ENCODE measurements around the gene CASKIN1. TPM values are rescaled to one million over a fixed set of nuclear protein-coding genes. Genes with fewer than 3 reads are reported as not detected.
A peak's percentile ranks its signal among the peaks of the same experiment; 100 is the strongest.

Gene CASKIN1
- total RNA-seq, 5 donors from 2014 or later (not counting 1 experiment from before 2014, with no cell fraction given) = 0.06 to 0.47 TPM; not detected in 3

- POLR2A ChIA-PET = no interaction called here
- Mint-ChIP-seq H3K4me3 (no peak overlapping the region), H3K27me3 (no peaks in the 10 kb centered on the region)
These were observed 32.7 kb upstream of the CASKIN1 start for GRCh38 chr16:2229091-2229490.

GRCh38 chr16:2228161-2228824, 31.9 kb upstream of the CASKIN1 start:
- Mint-ChIP-seq H3K9me3 (no peaks in the 10 kb centered on the region), H3K4me3 (no peak overlapping the region), H3K36me3 (peaks cover 18% of the 10 kb centered on the region), H3K27me3 (no peaks in the 10 kb centered on the region), H3K27ac (no peak overlapping the region), H3K4me1 (peaks cover 6 to 28% (median 20%) of the 10 kb centered on the region in 3 donors)
- ChIA-PET POLR2A (no interaction called here), CTCF (no interaction called here)
- Histone ChIP-seq H3K4me3 (ENCODE audit: control insufficient read depth in 1 of 2, extremely low read depth in 1 of 2, low read length in 1 of 2) (no peak overlapping the region), H3K27ac (ENCODE audit: low read length) (no peak overlapping the region), H3K36me3 (ENCODE audit: control insufficient read depth in 2 of 2, extremely low read depth in 1 of 2, insufficient read depth in 1 of 2, low read length in 1 of 2) (peaks cover 31 to 51% of the 10 kb centered on the region in 2 donors), H3K27me3 (replicated peaks in 1 of 2; ENCODE audit: control insufficient read depth in 2 of 2, extremely low read depth in 1 of 2, insufficient read depth in 2 of 2, low read length in 1 of 2) (peaks cover 0 to 27% of the 10 kb centered on the region in 2 experiments), H3K9me3 (no peaks in the 10 kb centered on the region), H3K4me1 (ENCODE audit: control insufficient read depth in 1 of 2, extremely low read depth in 1 of 2, insufficient read depth in 2 of 2, low read length in 2 of 2) (peaks cover 3 to 23% of the 10 kb centered on the region in 2 experiments)
- 92% methylated on average over 20 of the region's 25 CpGs for WGBS (ENCODE audit: insufficient coverage)
- DNase-seq (no peak), ATAC-seq (replicated peaks in 1 of 4) (no peak)

More at GRCh38 chr16:2229091-2229490, 32.7 kb upstream of the CASKIN1 start:
- H3K9me3 ChIP-seq = no peaks in the 10 kb centered on the region
- Mint-ChIP-seq H3K9me3 (no peaks in the 10 kb centered on the region), H3K4me1 (peaks cover 6 to 25% (median 18%) of the 10 kb centered on the region in 3 donors), H3K36me3 (peaks cover 22% of the 10 kb centered on the region), H3K27ac (no peak overlapping the region)
- H3K27ac ChIP-seq (ENCODE audit: low read length) = no peak overlapping the region
- no peak for ATAC-seq (replicated peaks in 1 of 4)
- no peak overlapping the region for H3K4me3 ChIP-seq (ENCODE audit: control insufficient read depth in 1 of 2, extremely low read depth in 1 of 2, low read length in 1 of 2)
- WGBS (ENCODE audit: insufficient coverage) = 95% methylated on average over 7 of the region's 12 CpGs
- no peak for DNase-seq
- CTCF ChIA-PET = no interaction called here
- peaks cover 3 to 18% of the 10 kb centered on the region in 2 experiments for H3K4me1 ChIP-seq (ENCODE audit: control insufficient read depth in 1 of 2, extremely low read depth in 1 of 2, insufficient read depth in 2 of 2, low read length in 2 of 2)
- H3K27me3 ChIP-seq (replicated peaks in 1 of 2; ENCODE audit: control insufficient read depth in 2 of 2, extremely low read depth in 1 of 2, insufficient read depth in 2 of 2, low read length in 1 of 2) = peaks cover 0 to 26% of the 10 kb centered on the region in 2 experiments
- H3K36me3 ChIP-seq (ENCODE audit: control insufficient read depth in 2 of 2, extremely low read depth in 1 of 2, insufficient read depth in 1 of 2, low read length in 1 of 2) = peaks cover 31 to 58% of the 10 kb centered on the region in 2 donors

GRCh38 chr16:2226918-2227317, 30.5 kb upstream of the CASKIN1 start:
- ChIA-PET POLR2A (no interaction called here), CTCF (interaction anchor here in 1 of 2 donors (1.2 kb wide), 1 partner anchor 24 kb away, joined by 3 read pairs; the partner anchor contains the start of gene ECI1)
- H3K36me3 Mint-ChIP-seq = peaks cover 16% of the 10 kb centered on the region
- no peaks in the 10 kb centered on the region for H3K9me3 ChIP-seq
- H3K27ac ChIP-seq (ENCODE audit: low read length) = no peak overlapping the region
- no peaks in the 10 kb centered on the region for H3K27me3 Mint-ChIP-seq
- DNase-seq = no peak
- peaks cover 21 to 37% of the 10 kb centered on the region in 2 donors for H3K36me3 ChIP-seq (ENCODE audit: control insufficient read depth in 2 of 2, extremely low read depth in 1 of 2, insufficient read depth in 1 of 2, low read length in 1 of 2)
- no peak overlapping the region for H3K4me3 Mint-ChIP-seq
- peaks cover 3 to 31% of the 10 kb centered on the region in 2 experiments for H3K4me1 ChIP-seq (ENCODE audit: control insufficient read depth in 1 of 2, extremely low read depth in 1 of 2, insufficient read depth in 2 of 2, low read length in 2 of 2)
- peaks cover 6 to 28% (median 20%) of the 10 kb centered on the region in 3 donors for H3K4me1 Mint-ChIP-seq
- no peak overlapping the region for H3K4me3 ChIP-seq (ENCODE audit: control insufficient read depth in 1 of 2, extremely low read depth in 1 of 2, low read length in 1 of 2)
- H3K27me3 ChIP-seq (replicated peaks in 1 of 2; ENCODE audit: control insufficient read depth in 2 of 2, extremely low read depth in 1 of 2, insufficient read depth in 2 of 2, low read length in 1 of 2) = peaks cover 0 to 18% of the 10 kb centered on the region in 2 experiments
- no peak for ATAC-seq (replicated peaks in 1 of 4)
- no peak overlapping the region for H3K27ac Mint-ChIP-seq
- H3K9me3 Mint-ChIP-seq = no peaks in the 10 kb centered on the region
- WGBS (ENCODE audit: insufficient coverage) = 98% methylated on average over 4 of the region's 6 CpGs

GRCh38 chr16:2226245-2226793, 29.9 kb upstream of the CASKIN1 start:
- H3K4me3 ChIP-seq (ENCODE audit: control insufficient read depth in 1 of 2, extremely low read depth in 1 of 2, low read length in 1 of 2) = no peak overlapping the region
- ATAC-seq (replicated peaks in 1 of 4) (no peak), DNase-seq (no peak)
- ChIA-PET CTCF (interaction anchor here in 1 of 2 donors (1.2 kb wide), 1 partner anchor 25 kb away, joined by 3 read pairs; the partner anchor contains the start of gene ECI1), POLR2A (no interaction called here)
- Mint-ChIP-seq H3K27ac (no peak overlapping the region), H3K36me3 (peaks cover 10% of the 10 kb centered on the region), H3K27me3 (no peaks in the 10 kb centered on the region), H3K4me1 (peaks cover 6 to 28% (median 20%) of the 10 kb centered on the region in 3 donors), H3K4me3 (peak overlapping the region; percentile 29 to 49 (median 39)), H3K9me3 (no peaks in the 10 kb centered on the region)
- WGBS (ENCODE audit: insufficient coverage) = 66% methylated on average over 3 of the region's 9 CpGs
- H3K36me3 ChIP-seq (ENCODE audit: control insufficient read depth in 2 of 2, extremely low read depth in 1 of 2, insufficient read depth in 1 of 2, low read length in 1 of 2) = peaks cover 21 to 32% of the 10 kb centered on the region in 2 donors
- peaks cover 0 to 14% of the 10 kb centered on the region in 2 experiments for H3K27me3 ChIP-seq (replicated peaks in 1 of 2; ENCODE audit: control insufficient read depth in 2 of 2, extremely low read depth in 1 of 2, insufficient read depth in 2 of 2, low read length in 1 of 2)
- no peak overlapping the region for H3K27ac ChIP-seq (ENCODE audit: low read length)
- H3K4me1 ChIP-seq (ENCODE audit: control insufficient read depth in 1 of 2, extremely low read depth in 1 of 2, insufficient read depth in 2 of 2, low read length in 2 of 2) = peaks cover 3 to 31% of the 10 kb centered on the region in 2 experiments
- H3K9me3 ChIP-seq = no peaks in the 10 kb centered on the region

- Mint-ChIP-seq H3K4me1 (peaks cover 6 to 28% (median 20%) of the 10 kb centered on the region in 3 donors), H3K9me3 (no peaks in the 10 kb centered on the region), H3K27me3 (no peaks in the 10 kb centered on the region), H3K4me3 (peak overlapping the region; percentile 68 to 77 (median 77)), H3K27ac (peak overlapping the region in 1 of 2 donors; percentile 3), H3K36me3 (no peaks in the 10 kb centered on the region)
- ChIA-PET POLR2A (no interaction called here), CTCF (no interaction called here)
- under 1% methylated on average over 10 of the region's 22 CpGs for WGBS (ENCODE audit: insufficient coverage)
- DNase-seq (peak in 15 of 35 experiments; percentile 5 to 38 (median 20)), ATAC-seq (replicated peaks in 1 of 4) (peak; percentile 16 to 30 (median 24))
- Histone ChIP-seq H3K4me3 (ENCODE audit: control insufficient read depth in 1 of 2, extremely low read depth in 1 of 2, low read length in 1 of 2) (peak overlapping the region; percentile 70 to 93), H3K9me3 (no peaks in the 10 kb centered on the region), H3K27ac (ENCODE audit: low read length) (peak overlapping the region; percentile 55), H3K27me3 (replicated peaks in 1 of 2; ENCODE audit: control insufficient read depth in 2 of 2, extremely low read depth in 1 of 2, insufficient read depth in 2 of 2, low read length in 1 of 2) (peaks cover 0 to 11% of the 10 kb centered on the region in 2 experiments), H3K36me3 (ENCODE audit: control insufficient read depth in 2 of 2, extremely low read depth in 1 of 2, insufficient read depth in 1 of 2, low read length in 1 of 2) (peaks cover 13 to 16% of the 10 kb centered on the region in 2 donors), H3K4me1 (ENCODE audit: control insufficient read depth in 1 of 2, extremely low read depth in 1 of 2, insufficient read depth in 2 of 2, low read length in 2 of 2) (peaks cover 3 to 31% of the 10 kb centered on the region in 2 experiments)
These were observed 27.6 kb upstream of the CASKIN1 start for GRCh38 chr16:2223942-2224486.

GRCh38 chr16:2223221-2223941, 27.0 kb upstream of the CASKIN1 start, which contains the start of gene E4F1:
E4F1 (plus strand) TSS chr16:2223591; CDS start chr16:2223614, 23 bp downstream.
- Histone ChIP-seq H3K9me3 (no peaks in the 10 kb centered on the region), H3K4me3 (ENCODE audit: control insufficient read depth in 1 of 2, extremely low read depth in 1 of 2, low read length in 1 of 2) (peak within 1 kb of the TSS; percentile 70 to 93), H3K27ac (ENCODE audit: low read length) (peak within 1 kb of the TSS; percentile 60), H3K27me3 (replicated peaks in 1 of 2; ENCODE audit: control insufficient read depth in 2 of 2, extremely low read depth in 1 of 2, insufficient read depth in 2 of 2, low read length in 1 of 2) (peaks cover 0 to 10% of the 10 kb centered on the region in 2 experiments), H3K4me1 (ENCODE audit: control insufficient read depth in 1 of 2, extremely low read depth in 1 of 2, insufficient read depth in 2 of 2, low read length in 2 of 2) (peaks cover 3 to 31% of the 10 kb centered on the region in 2 experiments), H3K36me3 (ENCODE audit: control insufficient read depth in 2 of 2, extremely low read depth in 1 of 2, insufficient read depth in 1 of 2, low read length in 1 of 2) (peaks cover 7 to 9% of the 10 kb centered on the region in 2 donors)
- ChIA-PET POLR2A (no interaction called here), CTCF (interaction anchor here (0.6 kb wide), 2 partner anchors 70 to 83 kb away, joined by 3 to 4 read pairs; no protein-coding TSS in a partner anchor)
- H3K9me3 Mint-ChIP-seq = no peaks in the 10 kb centered on the region
- no peaks in the 10 kb centered on the region for H3K27me3 Mint-ChIP-seq
- under 1% methylated on average over 82 of the region's 82 CpGs for WGBS (ENCODE audit: insufficient coverage)
- DNase-seq = peak; percentile 92 to 99 (median 97)
- H3K4me1 Mint-ChIP-seq = peaks cover 6 to 28% (median 20%) of the 10 kb centered on the region in 3 donors
- ATAC-seq (replicated peaks in 1 of 4) = peak; percentile 95 to 97 (median 97)
- H3K4me3 Mint-ChIP-seq = peak within 1 kb of the TSS; percentile 68 to 88 (median 77)
- H3K27ac Mint-ChIP-seq = peak within 1 kb of the TSS; percentile 53 to 84
- no peaks in the 10 kb centered on the region for H3K36me3 Mint-ChIP-seq
